Coronary artery (tissue), 2 donors: ENCODE data around the gene PCDHA13.

Experiments
- DNase-seq: peaks from one replicate; pipeline ENCODE4 v3.0.0-alpha.2; 2017; ENCODE audit warnings: low spot score
- H3K27ac ChIP-seq, 2 donors: fragments of 200-600 bp; sonication (generic); one replicate each; pipeline ENCODE4 v1.5.1; 2016 to 2019
- H3K4me3 ChIP-seq: fragments of 200-600 bp; sonication (generic); 2 replicates; pipeline ENCODE4 v1.5.1; 2016; ENCODE audit warnings: mild to moderate bottlenecking, moderate library complexity
- CTCF ChIP-seq: fragments of 200-600 bp; sonication (generic); IDR thresholded peaks from one replicate; pipeline ENCODE4 v1.5.1; 2019; ENCODE audit warnings: antibody characterized with exemption

Gene PCDHA13

GRCh38 chr5:140877262-140877581 is 4.7 kb upstream of the PCDHA13 start:
- DNase-seq = no peak
- Histone ChIP-seq H3K27ac (no peak overlapping the region), H3K4me3 (no peak overlapping the region)
- no peak for TF ChIP-seq CTCF

GRCh38 chr5:140882591-140882899 is 621 bp downstream of the PCDHA13 start:
- peak overlapping the region; percentile 58 for H3K4me3 ChIP-seq
- no peak for TF ChIP-seq CTCF
- DNase-seq = no peak
- no peak overlapping the region for H3K27ac ChIP-seq

- Histone ChIP-seq H3K27ac (no peak overlapping the region), H3K4me3 (no peak overlapping the region)
- no peak for TF ChIP-seq CTCF
- no peak for DNase-seq
Measured at GRCh38 chr5:140883373-140883772, 1.4 kb downstream of the PCDHA13 start.

GRCh38 chr5:140883927-140884697 is 2.2 kb downstream of the PCDHA13 start:
- TF ChIP-seq CTCF = no peak
- DNase-seq = no peak
- no peak overlapping the region for H3K4me3 ChIP-seq
- H3K27ac ChIP-seq = no peak overlapping the region

- TF ChIP-seq CTCF = no peak
- H3K27ac ChIP-seq = no peak overlapping the region
- no peak overlapping the region for H3K4me3 ChIP-seq
- no peak for DNase-seq
Measured at GRCh38 chr5:140916325-140916724, 34.4 kb downstream of the PCDHA13 start.

- Histone ChIP-seq H3K27ac (no peak overlapping the region), H3K4me3 (no peak overlapping the region)
- DNase-seq = no peak
- no peak for TF ChIP-seq CTCF
Measured at GRCh38 chr5:140923601-140924000, 41.7 kb downstream of the PCDHA13 start.

GRCh38 chr5:140925806-140926442 is 44.0 kb downstream of the PCDHA13 start, which contains the start of gene PCDHAC1:
Gene PCDHAC1 (plus strand): TSS chr5:140926299. CDS start chr5:140926893, 594 bp downstream.
- peak within 1 kb of the TSS in 1 of 2 donors; percentile 36 for H3K27ac ChIP-seq
- H3K4me3 ChIP-seq = peak within 1 kb of the TSS; percentile 75
- no peak for TF ChIP-seq CTCF
- DNase-seq = no peak
